ENCODE data around the gene GYS1. TPM values are rescaled to one million over a fixed set of nuclear protein-coding genes. Genes with fewer than 3 reads are reported as not detected.

Gene GYS1
- polyA plus RNA-seq, 1 experiment, result 19.5 TPM

- Histone ChIP-seq H3K9me3 (ENCODE audit: control insufficient read depth, insufficient read depth, low read length) (no peaks in the 10 kb centered on the region), H3K27ac (ENCODE audit: low read depth, low read length) (no peak overlapping the region), H3K4me3 (ENCODE audit: low read depth, low read length) (peak overlapping the region; percentile 94), H3K27me3 (ENCODE audit: control insufficient read depth, insufficient read depth, low read length) (no peaks in the 10 kb centered on the region)
- CTCF ChIA-PET, result interaction anchor here (0.6 to 1.7 kb wide), 6 partner anchors 10 to 685 kb away, joined by 3 to 5 read pairs (median 4); partner anchors contain the start of gene RUVBL2
- DNase-seq (ENCODE audit: low read depth, low spot score), result no peak
- no peak for TF ChIP-seq CTCF (IDR thresholded peaks at IDR 0.05; ENCODE audit: low read depth, low read length)
- POLR2A ChIA-PET, result interaction anchor here (0.5 to 3.9 kb wide), 10 partner anchors 11 to 117 kb away, joined by 3 to 33 read pairs (median 4); partner anchors contain the start of genes DHDH, FTL and NUCB1
These were observed 39.0 kb downstream of the GYS1 start for GRCh38 chr19:48953990-48954594.

- no peak for TF ChIP-seq CTCF (IDR thresholded peaks at IDR 0.05; ENCODE audit: low read depth, low read length)
- Histone ChIP-seq H3K27ac (ENCODE audit: low read depth, low read length) (no peak overlapping the region), H3K9me3 (ENCODE audit: control insufficient read depth, insufficient read depth, low read length) (no peaks in the 10 kb centered on the region), H3K27me3 (ENCODE audit: control insufficient read depth, insufficient read depth, low read length) (no peaks in the 10 kb centered on the region), H3K4me3 (ENCODE audit: low read depth, low read length) (no peak overlapping the region)
- ChIA-PET CTCF (interaction anchor here (1.0 to 1.6 kb wide), 2 partner anchors 18 to 111 kb away, joined by 3 to 6 read pairs; no protein-coding TSS in a partner anchor), POLR2A (interaction anchor here (1.1 to 3.9 kb wide), 2 partner anchors 11 to 12 kb away, joined by 3 to 33 read pairs; partner anchors contain the start of gene FTL)
- DNase-seq (ENCODE audit: low read depth, low spot score), result no peak
These were observed 40.0 kb downstream of the GYS1 start for GRCh38 chr19:48953141-48953540.

- Histone ChIP-seq H3K27ac (ENCODE audit: low read depth, low read length) (no peak overlapping the region), H3K27me3 (ENCODE audit: control insufficient read depth, insufficient read depth, low read length) (no peaks in the 10 kb centered on the region), H3K4me3 (ENCODE audit: low read depth, low read length) (no peak overlapping the region), H3K9me3 (ENCODE audit: control insufficient read depth, insufficient read depth, low read length) (peaks cover 18% of the 10 kb centered on the region)
- no peak for DNase-seq (ENCODE audit: low read depth, low spot score)
- ChIA-PET POLR2A (interaction anchor here (0.5 kb wide), 1 partner anchor 25 kb away, joined by 3 read pairs; no protein-coding TSS in a partner anchor), CTCF (no interaction called here)
- no peak for TF ChIP-seq CTCF (IDR thresholded peaks at IDR 0.05; ENCODE audit: low read depth, low read length)
These were observed 42.1 kb downstream of the GYS1 start for GRCh38 chr19:48950830-48951519.

- H3K9me3 ChIP-seq (ENCODE audit: control insufficient read depth, insufficient read depth, low read length), result peaks cover 18% of the 10 kb centered on the region
- H3K27me3 ChIP-seq (ENCODE audit: control insufficient read depth, insufficient read depth, low read length), result no peaks in the 10 kb centered on the region
- no peak overlapping the region for H3K4me3 ChIP-seq (ENCODE audit: low read depth, low read length)
- DNase-seq (ENCODE audit: low read depth, low spot score), result no peak
- ChIA-PET POLR2A (no interaction called here), CTCF (no interaction called here)
- no peak overlapping the region for H3K27ac ChIP-seq (ENCODE audit: low read depth, low read length)
- no peak for TF ChIP-seq CTCF (IDR thresholded peaks at IDR 0.05; ENCODE audit: low read depth, low read length)
These were observed 43.0 kb downstream of the GYS1 start for GRCh38 chr19:48950159-48950558.

- no peak for DNase-seq (ENCODE audit: low read depth, low spot score)
- Histone ChIP-seq H3K27ac (ENCODE audit: low read depth, low read length) (no peak overlapping the region), H3K9me3 (ENCODE audit: control insufficient read depth, insufficient read depth, low read length) (peaks cover 18% of the 10 kb centered on the region), H3K4me3 (ENCODE audit: low read depth, low read length) (no peak overlapping the region), H3K27me3 (ENCODE audit: control insufficient read depth, insufficient read depth, low read length) (no peaks in the 10 kb centered on the region)
- POLR2A ChIA-PET, result no interaction called here
- TF ChIP-seq CTCF (IDR thresholded peaks at IDR 0.05; ENCODE audit: low read depth, low read length), result no peak
- CTCF ChIA-PET, result no interaction called here
These were observed 45.9 kb downstream of the GYS1 start for GRCh38 chr19:48947258-48947542.

Data from AG04450 (cell line).